ENCODE results near the gene L2HGDH.

- no peak for TF ChIP-seq CTCF (IDR thresholded peaks at IDR 0.05; ENCODE audit: low read depth, low read length, poor library complexity, severe bottlenecking)
- no peak for TF ChIP-seq EZH2phosphoT487 (IDR thresholded peaks at IDR 0.05; ENCODE audit: borderline replicate concordance, low read length)
Observed at GRCh38 chr14:50225067-50225973, 86.7 kb downstream of the L2HGDH start.

Data from DOHH2 (cell line).